Hepatocyte (in vitro differentiated cells): ENCODE measurements around the gene HS6ST1.

Experiments
- CTCF ChIP-seq: fragments of 200-600 bp; sonication (generic); IDR thresholded peaks from 2 replicates; pipeline ENCODE4 v1.5.1; 2016; ENCODE audit warnings: antibody characterized with exemption, mild to moderate bottlenecking; ENCODE audit not compliant: poor library complexity
- EZH2 ChIP-seq: fragments of 200-600 bp; sonication (generic); IDR thresholded peaks from 2 replicates; pipeline ENCODE4 v1.6.1; 2016; ENCODE audit warnings: antibody characterized with exemption, mild to moderate bottlenecking, borderline replicate concordance

GRCh38 chr2:128312411-128312810 is 6.3 kb downstream of the HS6ST1 start:
- TF ChIP-seq CTCF = no peak
- no peak for TF ChIP-seq EZH2
